Stimulated activated CD8-positive, alpha-beta memory T cell treated with anti-CD3 and anti-CD28 coated beads, Interleukin-15, amount 100 ng/mL, for 24 hours (primary cell): Measurements from ENCODE around the gene DTNB.

Experiments
- DNase-seq: peaks from one replicate; pipeline ENCODE4 v3.0.0-alpha.2; 2020; ENCODE audit warnings: low read depth

DTNB gene

DNA sequence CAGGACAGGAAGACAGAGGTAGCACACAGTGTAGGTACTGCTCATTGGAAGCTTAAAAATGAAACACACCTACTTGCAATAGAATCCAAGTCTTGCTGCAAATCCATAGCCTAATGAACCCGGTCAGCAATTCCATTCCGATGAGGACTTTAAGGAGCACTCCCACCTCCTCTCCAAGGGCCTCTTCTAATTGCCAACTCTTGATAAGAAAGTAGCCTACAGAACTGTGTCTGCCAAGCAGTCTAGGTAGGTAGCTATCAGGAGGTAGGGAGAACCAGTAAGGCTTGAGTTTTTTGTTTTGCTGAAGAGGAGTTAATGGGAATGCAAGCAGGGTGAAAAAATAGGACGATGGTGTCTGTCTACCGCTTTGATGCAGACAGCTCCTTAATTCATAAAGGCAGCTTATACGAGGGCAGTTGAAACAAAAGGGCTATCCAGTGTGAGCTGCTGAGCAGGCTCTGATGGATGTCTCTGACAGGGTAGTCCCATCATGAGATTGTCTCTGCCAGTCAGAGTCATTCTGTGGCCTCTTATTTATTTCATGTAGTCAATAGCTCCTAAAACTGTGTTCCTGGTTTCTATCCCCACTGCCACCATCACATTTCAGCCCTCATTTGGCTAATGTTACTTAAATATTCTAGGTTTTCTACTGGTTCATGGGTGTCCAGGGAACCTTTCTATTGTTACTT lies 176.0 kb downstream of the DTNB start:
- no peak for DNase-seq

DNA sequence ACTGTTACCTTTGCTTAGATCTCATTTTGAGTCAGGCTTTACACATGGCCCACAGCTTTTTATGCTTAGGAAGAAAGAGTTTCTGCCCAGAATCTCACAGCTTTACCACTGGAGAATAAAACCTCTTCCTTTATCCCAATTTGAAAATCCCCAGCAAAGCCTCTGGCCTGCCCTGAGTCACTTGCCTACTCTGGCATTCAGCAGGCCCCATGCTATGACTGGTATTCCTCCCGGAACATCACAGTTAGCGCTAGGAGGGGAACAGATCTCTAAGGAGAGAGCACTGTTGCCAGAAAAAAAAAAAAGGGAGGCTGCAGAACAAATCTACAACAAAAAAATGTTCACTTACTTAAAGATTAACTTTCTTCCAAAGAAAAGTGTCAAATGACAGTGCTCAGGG lies 178.8 kb downstream of the DTNB start:
- DNase-seq: no peak

GRCh38 chr2:25493207-25493606 lies 180.2 kb downstream of the DTNB start:
- no peak for DNase-seq

DNA sequence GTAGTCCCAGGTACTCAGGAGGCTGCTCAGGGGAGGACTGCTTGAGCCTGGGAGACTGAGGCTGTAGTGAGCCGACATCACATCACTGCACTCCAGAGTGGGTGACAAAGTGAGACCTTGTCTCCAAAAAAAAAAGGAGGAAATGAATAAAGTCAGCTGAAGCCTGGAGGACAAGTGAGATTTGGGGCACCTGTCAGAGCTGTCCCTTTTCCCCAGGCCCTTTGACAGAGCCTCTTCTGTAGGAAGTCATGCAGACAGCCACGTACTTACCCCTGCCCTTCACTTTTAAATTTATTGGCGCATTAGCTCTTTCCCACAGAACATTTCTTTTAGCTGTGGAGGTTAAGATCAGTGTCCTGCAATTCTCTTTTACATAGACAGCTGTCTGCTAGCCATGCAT lies 180.7 kb downstream of the DTNB start:
- DNase-seq: no peak

DNA sequence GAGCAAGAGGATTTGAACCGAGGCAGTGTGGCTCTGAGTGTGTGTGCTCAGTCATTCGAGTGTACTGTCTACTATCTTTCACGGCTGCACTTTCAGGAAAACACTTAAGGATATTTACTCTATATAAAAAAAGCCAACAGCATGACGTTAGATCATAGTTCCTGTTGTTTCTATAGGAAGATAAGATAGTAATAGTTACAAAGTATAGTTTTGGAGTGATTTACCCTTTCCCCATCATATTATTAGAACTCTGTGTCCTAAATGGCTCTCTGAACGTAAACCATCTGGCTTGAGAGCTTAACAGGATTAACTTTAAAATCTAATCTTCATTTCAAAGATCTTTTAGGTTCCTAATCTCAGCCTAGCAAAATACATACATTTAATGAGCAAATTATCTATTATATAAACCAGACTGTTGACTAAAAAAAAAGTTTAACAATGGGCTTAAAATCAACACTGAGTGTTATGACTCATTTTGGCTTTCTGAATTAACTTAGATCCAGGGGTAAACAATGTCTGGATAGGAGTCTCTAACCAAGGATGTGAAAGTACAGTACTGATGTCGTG lies 181.3 kb downstream of the DTNB start:
- no peak for DNase-seq

GRCh38 chr2:25491003-25491696 lies 182.2 kb downstream of the DTNB start:
- DNase-seq: no peak

DNA sequence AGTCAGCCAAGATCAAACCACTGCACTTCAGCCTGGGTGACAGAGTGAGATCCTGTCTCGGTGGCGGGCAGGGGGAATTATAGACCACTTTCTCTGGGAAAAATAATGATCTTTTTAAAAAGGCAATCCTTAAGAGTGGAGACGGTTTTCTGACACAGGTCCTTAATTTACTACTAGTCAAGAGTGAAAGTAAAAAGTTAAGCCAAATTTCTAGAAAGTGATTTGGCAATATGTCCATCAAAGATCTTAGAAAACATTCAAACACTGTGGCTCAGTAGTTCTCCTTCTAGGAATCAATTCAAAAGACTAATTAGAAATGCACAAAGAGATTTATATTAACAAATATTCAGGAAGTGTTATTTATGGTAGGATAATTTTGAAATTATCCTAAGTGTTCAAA lies 183.2 kb downstream of the DTNB start:
- DNase-seq: no peak

GRCh38 chr2:25489631-25490030 lies 183.7 kb downstream of the DTNB start:
- no peak for DNase-seq

GRCh38 chr2:25483607-25484266 lies 189.6 kb downstream of the DTNB start:
- DNase-seq: no peak

DNA sequence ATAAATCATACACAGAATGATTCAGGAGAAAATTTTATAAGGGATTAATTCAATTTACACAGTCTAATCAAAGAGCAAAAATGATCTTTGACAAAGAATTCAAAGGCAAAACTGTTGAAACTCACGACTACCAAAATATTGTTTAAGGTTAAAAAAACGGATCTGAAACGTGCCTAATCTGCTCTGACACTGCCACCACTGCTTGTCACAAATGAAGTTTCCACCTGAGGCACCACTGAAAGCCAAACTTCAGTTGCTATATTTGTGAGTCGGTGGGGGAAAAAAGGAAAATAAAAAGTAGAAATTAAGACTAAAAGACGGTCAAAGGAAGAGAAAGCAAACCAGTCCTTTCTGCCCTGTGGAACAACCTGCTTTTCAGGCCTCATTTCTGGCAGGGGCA lies 191.0 kb downstream of the DTNB start:
- DNase-seq: no peak

DNA sequence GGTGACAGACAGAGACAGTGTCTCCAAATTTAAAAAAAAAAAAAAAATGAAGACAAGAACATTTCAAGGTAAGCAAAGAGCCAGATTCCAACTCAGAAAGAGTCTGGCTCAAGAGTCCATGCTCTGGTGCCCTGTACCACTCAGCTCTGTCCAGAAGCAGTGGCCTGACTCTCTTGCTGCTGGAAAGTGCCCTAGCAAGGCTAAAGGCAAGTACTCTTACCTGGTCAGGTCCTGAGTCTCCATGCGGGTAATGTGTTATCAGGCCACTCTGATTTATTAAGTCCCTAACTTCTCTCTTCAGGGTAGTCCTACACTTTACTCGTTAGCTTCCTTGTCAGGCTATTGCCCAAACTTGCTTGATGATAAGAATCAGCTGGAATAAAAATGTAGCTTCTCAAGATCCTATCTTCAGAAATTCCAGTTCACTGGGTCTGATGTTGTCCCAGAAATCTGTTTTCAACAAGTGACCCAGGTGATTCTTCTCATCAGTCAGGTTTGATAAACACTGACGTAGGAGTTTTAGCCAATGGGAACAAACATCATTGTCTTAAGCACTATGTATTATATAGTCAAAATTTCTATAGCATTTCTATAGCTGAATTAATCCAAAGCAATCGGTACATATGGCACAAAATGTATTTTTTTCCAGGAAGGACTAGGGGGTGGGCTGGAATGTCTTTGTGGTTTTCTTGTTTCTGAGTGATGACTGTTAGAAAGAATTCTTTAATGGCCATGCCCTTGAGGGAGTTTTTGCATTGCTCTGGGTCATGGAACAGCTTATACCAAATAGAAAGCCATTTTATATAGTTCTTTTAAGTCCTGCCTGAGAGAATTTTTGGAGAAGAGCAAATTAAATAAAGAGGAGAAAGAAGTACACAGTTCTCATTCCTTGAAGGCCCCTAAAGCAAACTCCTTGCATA lies 191.7 kb downstream of the DTNB start:
- no peak for DNase-seq

DNA sequence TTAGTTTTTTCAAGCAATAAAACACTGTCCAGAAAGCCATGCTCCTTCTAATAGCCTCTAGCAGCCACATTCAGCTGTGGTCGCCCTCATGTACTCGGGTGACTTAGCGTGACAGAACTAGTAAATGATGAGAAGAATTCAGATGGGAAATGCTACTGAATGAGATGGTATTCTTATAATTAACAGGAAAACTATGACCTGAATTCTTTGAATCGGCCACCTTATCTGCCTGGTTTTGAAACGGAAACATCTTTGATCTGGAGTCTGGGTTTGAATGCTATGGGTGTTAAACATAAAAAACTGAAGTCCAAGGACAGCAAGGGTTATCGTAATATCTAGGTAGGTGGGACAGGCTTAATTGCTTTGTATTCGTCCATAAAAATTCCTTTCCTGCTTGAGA lies 192.8 kb downstream of the DTNB start:
- no peak for DNase-seq

- no peak for DNase-seq
These were observed 193.6 kb downstream of the DTNB start for GRCh38 chr2:25479761-25480160.

DNA sequence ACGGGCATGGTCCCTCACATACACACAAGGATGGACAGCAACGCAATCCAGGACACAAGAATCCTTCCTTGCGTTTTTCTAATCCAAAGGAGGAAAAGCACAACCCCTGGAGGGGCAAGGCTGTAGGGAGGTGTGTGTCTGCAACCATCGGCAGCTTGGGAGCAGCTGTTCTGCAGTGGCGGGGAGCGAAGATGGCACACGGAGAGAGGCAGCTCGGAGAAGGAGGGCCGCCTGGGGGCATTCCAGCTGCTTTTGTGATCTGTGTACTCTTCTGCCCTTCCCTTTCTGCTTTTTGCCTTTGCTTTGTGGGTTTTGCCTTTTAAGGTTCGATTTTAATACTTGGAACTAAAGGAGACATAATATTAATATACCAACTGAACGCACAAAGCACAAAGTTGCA lies 194.6 kb downstream of the DTNB start:
- DNase-seq: no peak

GRCh38 chr2:25473758-25474340 lies 199.5 kb downstream of the DTNB start:
- DNase-seq: no peak

GRCh38 chr2:25473131-25473530 lies 200.2 kb downstream of the DTNB start:
- DNase-seq: no peak

DNA sequence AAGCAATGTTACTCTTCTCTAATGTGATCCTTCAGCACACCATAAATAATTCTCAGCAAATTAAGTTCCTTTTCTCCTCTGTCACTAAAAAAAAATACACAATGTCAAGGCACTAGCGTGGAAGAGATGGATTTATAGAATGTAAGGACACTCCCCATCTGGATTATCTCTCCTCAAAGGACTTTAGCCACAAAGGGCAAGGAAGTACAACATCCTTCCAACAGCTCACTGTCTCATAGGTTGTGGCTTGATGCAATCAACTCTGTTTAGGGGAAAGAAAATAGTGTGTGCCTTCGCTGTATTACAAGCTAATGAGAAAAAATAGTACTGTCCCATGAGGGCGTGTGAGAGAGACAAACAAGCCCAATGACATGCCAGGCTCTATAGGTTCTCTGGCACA lies 202.6 kb downstream of the DTNB start:
- no peak for DNase-seq

DNA sequence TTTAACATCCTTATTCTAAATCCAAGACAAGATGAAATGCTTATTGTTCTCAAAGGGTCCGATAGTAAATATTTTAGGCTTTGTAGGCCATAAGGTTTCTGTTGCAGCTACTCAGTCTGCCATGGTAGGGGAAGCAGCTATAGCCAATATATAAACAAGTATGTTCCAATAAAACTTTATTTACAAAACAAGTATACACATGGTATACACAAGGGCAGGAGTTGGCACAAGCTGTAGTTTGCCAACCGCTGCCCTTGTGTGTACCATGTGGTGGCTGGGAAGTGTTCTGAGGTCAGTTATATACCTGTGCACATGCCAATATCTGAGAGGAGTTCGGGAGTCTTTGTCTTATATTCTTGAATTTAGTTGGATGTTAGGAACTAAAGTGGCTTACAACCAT lies 205.6 kb downstream of the DTNB start:
- DNase-seq: no peak

DNA sequence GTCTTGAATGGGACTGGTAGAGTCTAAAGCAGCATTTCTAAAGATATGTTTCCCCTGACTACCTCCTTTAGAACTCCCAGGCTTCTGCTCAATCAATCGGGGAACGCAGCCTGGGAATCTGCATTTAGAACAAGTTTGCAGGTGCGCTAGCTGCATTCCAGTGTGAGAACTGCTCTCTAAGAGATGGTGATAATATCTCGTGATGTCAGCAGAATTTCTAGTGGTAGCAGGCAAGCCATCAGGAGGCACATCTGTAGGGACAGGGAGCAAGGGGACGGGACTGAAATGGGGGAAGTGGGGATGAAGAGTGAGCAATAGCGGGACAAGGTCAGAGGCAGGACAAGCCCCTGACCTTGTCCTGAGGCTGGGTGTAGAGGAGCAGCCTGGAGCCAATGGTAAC lies 211.4 kb downstream of the DTNB start:
- no peak for DNase-seq

DNA sequence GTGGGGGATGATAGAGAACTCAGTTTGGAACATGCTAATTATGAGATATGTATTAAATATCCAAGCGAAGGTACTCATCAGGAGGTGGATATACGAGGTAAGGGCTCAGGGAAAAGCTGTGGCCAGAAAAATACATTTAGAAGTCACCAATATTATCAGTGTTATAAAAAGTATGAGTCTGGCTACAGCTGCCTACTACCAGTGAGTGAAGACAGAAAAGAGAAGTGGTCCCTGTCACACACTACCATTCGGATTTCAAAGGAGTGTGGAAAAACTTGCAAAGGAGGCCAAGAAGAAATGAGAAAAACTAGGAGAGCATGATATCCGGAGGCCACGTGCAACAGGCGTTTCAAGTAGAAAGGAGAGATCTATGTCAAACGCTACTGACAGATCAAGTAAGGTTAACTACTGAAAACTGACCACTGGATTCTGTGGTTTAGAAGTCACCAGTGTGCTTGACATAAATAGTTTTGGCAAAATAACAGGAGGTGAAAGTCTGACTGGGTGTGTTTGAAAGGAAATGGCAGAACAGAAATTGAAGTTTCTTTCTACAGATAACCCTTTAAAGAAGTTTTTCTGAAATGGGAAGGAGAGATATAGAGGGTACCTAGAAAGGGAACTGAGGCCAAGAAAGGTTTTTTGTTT lies 213.0 kb downstream of the DTNB start:
- no peak for DNase-seq
